ENCODE measurements around the gene CACNB4. TPM values are rescaled to one million over a fixed set of nuclear protein-coding genes. Genes with fewer than 3 reads are reported as not detected.

CACNB4 gene
- total RNA-seq, 2 donors from 2014 or later = 0.93 to 0.95 TPM

DNA sequence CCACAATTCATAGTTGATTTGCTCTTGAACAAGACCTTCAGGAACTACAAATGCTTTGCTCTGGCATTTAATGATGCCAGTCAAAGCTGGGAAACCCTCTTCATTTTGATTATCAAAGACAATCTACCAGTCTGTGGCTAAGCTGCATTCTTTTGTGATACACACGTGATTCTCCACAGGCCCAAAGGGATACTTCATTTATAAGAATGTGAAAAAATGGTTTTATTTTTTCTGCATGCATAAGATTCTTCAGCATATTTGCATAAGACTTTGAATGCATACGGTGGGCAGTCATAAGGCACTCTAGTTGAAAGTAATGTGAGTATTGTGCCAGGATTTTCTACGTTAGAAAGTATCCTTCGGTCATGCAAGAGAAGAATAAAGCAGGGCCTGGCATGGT is 237.7 kb downstream of the CACNB4 start:
- H3K9me3 ChIP-seq (ENCODE audit: control insufficient read depth, low read length) = no peaks in the 10 kb centered on the region
- H3K4me3 Mint-ChIP-seq = no peak overlapping the region
- H3K27ac Mint-ChIP-seq = peak overlapping the region; percentile 7
- H3K4me1 Mint-ChIP-seq = peaks cover 20% of the 10 kb centered on the region
- no peak for DNase-seq
- no peak overlapping the region for H3K9ac ChIP-seq (ENCODE audit: extremely low read depth, low read length, poor library complexity, severe bottlenecking)
- H3K4me3 ChIP-seq (ENCODE audit: low read length) = no peak overlapping the region
- H3K27me3 Mint-ChIP-seq (ENCODE audit: insufficient read depth) = no peaks in the 10 kb centered on the region
- H3K9me3 Mint-ChIP-seq = no peaks in the 10 kb centered on the region
- peaks cover 16% of the 10 kb centered on the region for H3K4me1 ChIP-seq (ENCODE audit: control insufficient read depth, insufficient read depth, low read length)
- TF ChIP-seq, protein P1, sequence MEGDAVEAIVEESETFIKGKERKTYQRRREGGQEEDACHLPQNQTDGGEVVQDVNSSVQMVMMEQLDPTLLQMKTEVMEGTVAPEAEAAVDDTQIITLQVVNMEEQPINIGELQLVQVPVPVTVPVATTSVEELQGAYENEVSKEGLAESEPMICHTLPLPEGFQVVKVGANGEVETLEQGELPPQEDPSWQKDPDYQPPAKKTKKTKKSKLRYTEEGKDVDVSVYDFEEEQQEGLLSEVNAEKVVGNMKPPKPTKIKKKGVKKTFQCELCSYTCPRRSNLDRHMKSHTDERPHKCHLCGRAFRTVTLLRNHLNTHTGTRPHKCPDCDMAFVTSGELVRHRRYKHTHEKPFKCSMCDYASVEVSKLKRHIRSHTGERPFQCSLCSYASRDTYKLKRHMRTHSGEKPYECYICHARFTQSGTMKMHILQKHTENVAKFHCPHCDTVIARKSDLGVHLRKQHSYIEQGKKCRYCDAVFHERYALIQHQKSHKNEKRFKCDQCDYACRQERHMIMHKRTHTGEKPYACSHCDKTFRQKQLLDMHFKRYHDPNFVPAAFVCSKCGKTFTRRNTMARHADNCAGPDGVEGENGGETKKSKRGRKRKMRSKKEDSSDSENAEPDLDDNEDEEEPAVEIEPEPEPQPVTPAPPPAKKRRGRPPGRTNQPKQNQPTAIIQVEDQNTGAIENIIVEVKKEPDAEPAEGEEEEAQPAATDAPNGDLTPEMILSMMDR (conservative IDR thresholded peaks at IDR 0.05) = no peak
- no peaks in the 10 kb centered on the region for H3K27me3 ChIP-seq (ENCODE audit: control insufficient read depth, insufficient read depth, low read length, poor library complexity, severe bottlenecking)
- no peaks in the 10 kb centered on the region for H3K36me3 Mint-ChIP-seq (ENCODE audit: low read depth)
- H3K27ac ChIP-seq (ENCODE audit: low read depth, low read length) = no peak overlapping the region
- H3K36me3 ChIP-seq (ENCODE audit: control insufficient read depth, insufficient read depth, low read length) = no peaks in the 10 kb centered on the region
- 95 to 100% methylated on average over 4 of the region's 4 CpGs for WGBS, 2 experiments (ENCODE audit: insufficient coverage in 1 of 2, insufficient read length in 1 of 2)

DNA sequence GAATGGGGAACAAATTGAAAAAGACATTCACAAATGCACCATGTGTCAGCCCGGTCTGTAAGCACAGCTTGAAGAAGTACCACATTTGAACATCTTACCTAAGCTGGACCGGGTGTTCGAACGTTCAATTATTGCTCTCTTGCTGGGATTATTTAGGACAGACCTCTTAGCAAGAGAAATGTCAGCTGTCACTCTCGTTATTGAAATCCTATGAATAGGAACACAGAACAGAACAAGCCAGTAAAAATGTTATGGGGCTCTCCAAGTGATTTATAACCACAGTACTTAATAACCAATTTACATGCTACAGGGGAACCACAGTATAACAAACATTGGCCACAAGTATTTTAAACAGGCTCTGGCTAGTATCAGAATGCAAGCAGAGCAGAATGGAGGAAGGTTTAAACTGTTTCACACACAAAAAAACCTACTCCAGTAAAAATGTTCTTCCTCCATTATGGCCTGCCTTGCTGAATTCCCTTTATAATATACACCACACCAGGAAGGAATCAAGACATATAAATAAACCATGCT is 238.2 kb downstream of the CACNB4 start:
- peak overlapping the region; percentile 7 for H3K27ac Mint-ChIP-seq
- no peaks in the 10 kb centered on the region for H3K9me3 ChIP-seq (ENCODE audit: control insufficient read depth, low read length)
- H3K27me3 ChIP-seq (ENCODE audit: control insufficient read depth, insufficient read depth, low read length, poor library complexity, severe bottlenecking) = no peaks in the 10 kb centered on the region
- TF ChIP-seq, protein P1 (conservative IDR thresholded peaks at IDR 0.05) = no peak
- no peak overlapping the region for H3K4me3 Mint-ChIP-seq
- H3K27me3 Mint-ChIP-seq (ENCODE audit: insufficient read depth) = no peaks in the 10 kb centered on the region
- H3K9me3 Mint-ChIP-seq = no peaks in the 10 kb centered on the region
- no peak for DNase-seq
- no peaks in the 10 kb centered on the region for H3K36me3 Mint-ChIP-seq (ENCODE audit: low read depth)
- no peaks in the 10 kb centered on the region for H3K36me3 ChIP-seq (ENCODE audit: control insufficient read depth, insufficient read depth, low read length)
- H3K4me1 Mint-ChIP-seq = peaks cover 20% of the 10 kb centered on the region
- no peak overlapping the region for H3K27ac ChIP-seq (ENCODE audit: low read depth, low read length)
- no peak overlapping the region for H3K9ac ChIP-seq (ENCODE audit: extremely low read depth, low read length, poor library complexity, severe bottlenecking)
- H3K4me1 ChIP-seq (ENCODE audit: control insufficient read depth, insufficient read depth, low read length) = peaks cover 16% of the 10 kb centered on the region
- WGBS, 2 experiments (ENCODE audit: insufficient coverage in 1 of 2, insufficient read length in 1 of 2) = 94 to 97% methylated on average over 4 to 5 of the region's 5 CpGs
- H3K4me3 ChIP-seq (ENCODE audit: low read length) = no peak overlapping the region

DNA sequence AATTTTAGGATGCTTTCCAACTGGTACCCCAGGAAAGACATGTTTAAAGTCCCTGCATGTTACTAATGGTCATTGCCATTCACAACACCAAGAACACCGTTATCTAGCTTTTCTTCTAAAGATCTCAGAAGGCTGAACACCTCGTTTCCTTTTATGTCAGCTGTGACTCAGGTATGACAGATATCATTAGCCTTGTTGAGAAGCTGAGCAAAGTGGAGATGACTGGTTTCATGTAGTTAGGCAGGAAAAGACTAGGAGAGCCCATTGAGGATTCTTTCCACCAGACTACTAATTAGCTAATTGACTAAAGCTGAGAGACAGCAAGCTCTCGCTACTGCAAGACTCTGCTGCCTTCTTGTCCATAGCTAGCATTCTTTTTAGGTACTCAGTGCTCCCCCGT is 238.6 kb downstream of the CACNB4 start:
- H3K4me1 ChIP-seq (ENCODE audit: control insufficient read depth, insufficient read depth, low read length) = peaks cover 16% of the 10 kb centered on the region
- no peak overlapping the region for H3K4me3 Mint-ChIP-seq
- 92 to 94% methylated on average over 4 of the region's 4 CpGs for WGBS, 2 experiments (ENCODE audit: insufficient coverage in 1 of 2, insufficient read length in 1 of 2)
- no peak overlapping the region for H3K27ac ChIP-seq (ENCODE audit: low read depth, low read length)
- no peak for DNase-seq
- TF ChIP-seq, protein P1 (conservative IDR thresholded peaks at IDR 0.05) = no peak
- no peak overlapping the region for H3K27ac Mint-ChIP-seq
- H3K9me3 ChIP-seq (ENCODE audit: control insufficient read depth, low read length) = no peaks in the 10 kb centered on the region
- H3K36me3 Mint-ChIP-seq (ENCODE audit: low read depth) = no peaks in the 10 kb centered on the region
- H3K9ac ChIP-seq (ENCODE audit: extremely low read depth, low read length, poor library complexity, severe bottlenecking) = no peak overlapping the region
- no peaks in the 10 kb centered on the region for H3K9me3 Mint-ChIP-seq
- H3K27me3 ChIP-seq (ENCODE audit: control insufficient read depth, insufficient read depth, low read length, poor library complexity, severe bottlenecking) = no peaks in the 10 kb centered on the region
- no peaks in the 10 kb centered on the region for H3K27me3 Mint-ChIP-seq (ENCODE audit: insufficient read depth)
- no peaks in the 10 kb centered on the region for H3K36me3 ChIP-seq (ENCODE audit: control insufficient read depth, insufficient read depth, low read length)
- H3K4me3 ChIP-seq (ENCODE audit: low read length) = no peak overlapping the region
- peaks cover 20% of the 10 kb centered on the region for H3K4me1 Mint-ChIP-seq

All from endodermal cell (in vitro differentiated cells).